Liver (tissue), 9 donors: ENCODE data around the gene SETBP1. TPM values are rescaled to one million over a fixed set of nuclear protein-coding genes. Genes with fewer than 3 reads are reported as not detected.

Experiments used
- DNase-seq: peaks from one replicate; pipeline ENCODE4 v3.0.0-alpha.2; 2017; ENCODE audit warnings: low spot score
- H3K27ac ChIP-seq, 2 donors: one replicate each; pipeline ENCODE4 v1.7.0; 2013; ENCODE audit warnings: inconsistent platforms in 2 of 2, low read length in 2 of 2, control low read depth in 1 of 2, low read depth in 1 of 2, mild to moderate bottlenecking in 1 of 2
- H3K27me3 ChIP-seq, 4 donors: one replicate each; pipeline versions ENCODE4 v1.6.1 to v1.7.0; 2013; ENCODE audit warnings: low read length in 3 of 4, inconsistent platforms in 1 of 4, mild to moderate bottlenecking in 1 of 4, moderate library complexity in 1 of 4; ENCODE audit not compliant: control insufficient read depth in 4 of 4, insufficient read depth in 4 of 4
- H3K36me3 ChIP-seq, 4 donors: one replicate each; pipeline versions ENCODE4 v1.6.1 to v1.7.0; 2013; ENCODE audit warnings: low read length in 3 of 4, mild to moderate bottlenecking in 3 of 4, low read depth in 1 of 4, moderate library complexity in 1 of 4; ENCODE audit not compliant: control insufficient read depth in 4 of 4, insufficient read depth in 3 of 4
- H3K4me1 ChIP-seq, 4 donors: one replicate each; pipeline versions ENCODE4 v1.6.1 to v1.7.0; 2013; ENCODE audit warnings: low read length in 3 of 4, mild to moderate bottlenecking in 3 of 4, moderate library complexity in 1 of 4; ENCODE audit not compliant: control insufficient read depth in 4 of 4, insufficient read depth in 4 of 4
- H3K4me3 ChIP-seq, 3 donors: one replicate each; pipeline versions ENCODE4 v1.6.1 to v1.7.0; 2013; ENCODE audit warnings: low read length in 3 of 3, control low read depth in 1 of 3, low read depth in 1 of 3, mild to moderate bottlenecking in 1 of 3
- H3K9ac ChIP-seq, 2 donors: one replicate each; pipeline ENCODE4 v1.7.0; 2013; ENCODE audit warnings: low read length in 2 of 2, mild to moderate bottlenecking in 2 of 2, moderate library complexity in 2 of 2, control low read depth in 1 of 2, low read depth in 1 of 2
- H3K9me3 ChIP-seq, 4 donors: one replicate each; pipeline versions ENCODE4 v1.6.1 to v1.7.0; 2013; ENCODE audit warnings: low read length in 3 of 4; ENCODE audit not compliant: control insufficient read depth in 4 of 4
- EGR1 ChIP-seq, 2 donors: IDR thresholded peaks; 2 replicates each; pipeline ENCODE4 v1.6.1; 2016 to 2018; ENCODE audit warnings: antibody characterized with exemption in 2 of 2, low read depth in 2 of 2
- FOXA1 ChIP-seq: IDR thresholded peaks from 2 replicates; pipeline ENCODE4 v1.6.1; 2016; ENCODE audit warnings: antibody characterized with exemption
- FOXA2 ChIP-seq: IDR thresholded peaks from 2 replicates; pipeline ENCODE4 v1.6.1; 2016; ENCODE audit warnings: antibody characterized with exemption
- GABPA ChIP-seq, 2 donors: IDR thresholded peaks in 1 of 2; conservative IDR thresholded peaks in 1 of 2; 2 replicates each; pipeline ENCODE4 v1.6.1; 2016; ENCODE audit warnings: antibody characterized with exemption in 2 of 2, mild to moderate bottlenecking in 1 of 2, moderate library complexity in 1 of 2
- HNF4A ChIP-seq, 2 donors: conservative IDR thresholded peaks; 2 replicates each; pipeline ENCODE4 v1.6.1; 2016; ENCODE audit warnings: antibody characterized with exemption in 2 of 2, mild to moderate bottlenecking in 2 of 2
- NR2F2 ChIP-seq: IDR thresholded peaks from 2 replicates; pipeline ENCODE4 v1.6.1; 2016; ENCODE audit warnings: antibody characterized with exemption
- RAD21 ChIP-seq, 2 donors: IDR thresholded peaks; 2 replicates each; pipeline ENCODE4 v1.6.1; 2016; ENCODE audit warnings: antibody characterized with exemption in 2 of 2, mild to moderate bottlenecking in 2 of 2
- RXRA ChIP-seq, 2 donors: IDR thresholded peaks; 2 replicates each; pipeline ENCODE4 v1.6.1; 2017 to 2018; ENCODE audit warnings: antibody characterized with exemption in 2 of 2, mild to moderate bottlenecking in 1 of 2
- SP1 ChIP-seq: IDR thresholded peaks from 2 replicates; pipeline ENCODE4 v1.6.1; 2018; ENCODE audit warnings: antibody characterized with exemption, mild to moderate bottlenecking
- TAF1 ChIP-seq: conservative IDR thresholded peaks from 2 replicates; pipeline ENCODE4 v1.6.1; 2016; ENCODE audit warnings: antibody characterized with exemption, mild to moderate bottlenecking
- WGBS: extraction: QIAGEN DNeasy Blood & Tissue Kit; methylation state at CpG from one replicate; pipeline ENCODE4 v1.1.7; 2013; 5-methylcytosine and 5-hydroxymethylcytosine counted together
- polyA plus RNA-seq, 2 donors: library from polyadenylated mRNA; stranded (reverse) in 1 of 2; unstranded in 1 of 2; fragments of 200-250 nt in 1 of 2; fragments of >200 nt in 1 of 2; fragmentation: Nextera tagmentation in 1 of 2; extraction: Ambion mirVana in 1 of 2; gene quantifications; one replicate each; pipeline versions ENCODE4 v1.2.1 to v1.2.3, GENCODE V29; 2013 to 2015
- total RNA-seq, 2 donors: library from RNA; depleted of rRNA; stranded (reverse); fragments of >200 nt; gene quantifications; one replicate each; pipeline ENCODE4 v1.2.3, GENCODE V29; 2014
- TF ChIP-seq, protein P1 (sequence below): IDR thresholded peaks from 2 replicates; pipeline ENCODE4 v1.6.1; 2016; ENCODE audit warnings: antibody characterized with exemption, mild to moderate bottlenecking
- TF ChIP-seq, protein P2 (sequence below): IDR thresholded peaks from 2 replicates; pipeline ENCODE4 v1.6.1; 2016; ENCODE audit warnings: antibody characterized with exemption
- TF ChIP-seq, protein P3 (sequence below): IDR thresholded peaks from 2 replicates; pipeline ENCODE4 v1.6.1; 2016; ENCODE audit warnings: antibody characterized with exemption
- TF ChIP-seq, protein P4 (sequence below): fragments of 150-350 bp; IDR thresholded peaks from 2 replicates; pipeline ENCODE4 v1.5.1; 2017; ENCODE audit warnings: improper control_type of control experiment, low read depth, low read length; ENCODE audit not compliant: missing input control
- donor health status: healthy.
- donor health status: healthy.
- donor health status: healthy.
- donor health status: healthy.
- donor health status: healthy.

The SETBP1 gene
- total and polyA plus RNA-seq, 4 donors = 2.5 to 15.8 (median 4.7) TPM

DNA sequence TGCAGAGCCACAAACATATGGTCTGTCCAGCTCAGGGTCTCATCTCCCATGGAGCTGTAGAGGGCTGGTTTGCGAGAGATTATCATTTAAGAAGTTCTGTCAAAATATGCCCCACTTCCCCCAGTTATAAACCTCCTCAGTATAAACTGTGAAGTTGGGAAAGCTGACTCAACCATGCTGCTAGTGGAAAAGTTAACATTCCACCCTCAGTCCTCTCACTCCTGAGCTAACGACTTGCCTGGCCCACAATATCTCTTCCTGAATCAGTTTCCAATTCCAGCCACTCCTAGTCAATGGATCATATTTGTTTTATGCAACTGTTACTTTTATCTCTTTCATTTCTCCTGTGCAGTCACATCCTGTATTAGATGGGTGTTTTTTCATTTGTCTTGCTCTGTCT, 326.2 kb downstream of the SETBP1 start:
- Histone ChIP-seq H3K27ac (no peak overlapping the region), H3K36me3 (peaks cover 0 to 2% (median 0%) of the 10 kb centered on the region in 4 donors), H3K27me3 (no peaks in the 10 kb centered on the region), H3K4me1 (peaks cover 2 to 13% (median 9%) of the 10 kb centered on the region in 4 donors), H3K9me3 (no peaks in the 10 kb centered on the region), H3K4me3 (no peak overlapping the region), H3K9ac (no peak overlapping the region)
- DNase-seq = no peak
- TF ChIP-seq, protein P1, sequence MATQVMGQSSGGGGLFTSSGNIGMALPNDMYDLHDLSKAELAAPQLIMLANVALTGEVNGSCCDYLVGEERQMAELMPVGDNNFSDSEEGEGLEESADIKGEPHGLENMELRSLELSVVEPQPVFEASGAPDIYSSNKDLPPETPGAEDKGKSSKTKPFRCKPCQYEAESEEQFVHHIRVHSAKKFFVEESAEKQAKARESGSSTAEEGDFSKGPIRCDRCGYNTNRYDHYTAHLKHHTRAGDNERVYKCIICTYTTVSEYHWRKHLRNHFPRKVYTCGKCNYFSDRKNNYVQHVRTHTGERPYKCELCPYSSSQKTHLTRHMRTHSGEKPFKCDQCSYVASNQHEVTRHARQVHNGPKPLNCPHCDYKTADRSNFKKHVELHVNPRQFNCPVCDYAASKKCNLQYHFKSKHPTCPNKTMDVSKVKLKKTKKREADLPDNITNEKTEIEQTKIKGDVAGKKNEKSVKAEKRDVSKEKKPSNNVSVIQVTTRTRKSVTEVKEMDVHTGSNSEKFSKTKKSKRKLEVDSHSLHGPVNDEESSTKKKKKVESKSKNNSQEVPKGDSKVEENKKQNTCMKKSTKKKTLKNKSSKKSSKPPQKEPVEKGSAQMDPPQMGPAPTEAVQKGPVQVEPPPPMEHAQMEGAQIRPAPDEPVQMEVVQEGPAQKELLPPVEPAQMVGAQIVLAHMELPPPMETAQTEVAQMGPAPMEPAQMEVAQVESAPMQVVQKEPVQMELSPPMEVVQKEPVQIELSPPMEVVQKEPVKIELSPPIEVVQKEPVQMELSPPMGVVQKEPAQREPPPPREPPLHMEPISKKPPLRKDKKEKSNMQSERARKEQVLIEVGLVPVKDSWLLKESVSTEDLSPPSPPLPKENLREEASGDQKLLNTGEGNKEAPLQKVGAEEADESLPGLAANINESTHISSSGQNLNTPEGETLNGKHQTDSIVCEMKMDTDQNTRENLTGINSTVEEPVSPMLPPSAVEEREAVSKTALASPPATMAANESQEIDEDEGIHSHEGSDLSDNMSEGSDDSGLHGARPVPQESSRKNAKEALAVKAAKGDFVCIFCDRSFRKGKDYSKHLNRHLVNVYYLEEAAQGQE = no peak
- 92% methylated on average over 2 of the region's 2 CpGs for WGBS

DNA sequence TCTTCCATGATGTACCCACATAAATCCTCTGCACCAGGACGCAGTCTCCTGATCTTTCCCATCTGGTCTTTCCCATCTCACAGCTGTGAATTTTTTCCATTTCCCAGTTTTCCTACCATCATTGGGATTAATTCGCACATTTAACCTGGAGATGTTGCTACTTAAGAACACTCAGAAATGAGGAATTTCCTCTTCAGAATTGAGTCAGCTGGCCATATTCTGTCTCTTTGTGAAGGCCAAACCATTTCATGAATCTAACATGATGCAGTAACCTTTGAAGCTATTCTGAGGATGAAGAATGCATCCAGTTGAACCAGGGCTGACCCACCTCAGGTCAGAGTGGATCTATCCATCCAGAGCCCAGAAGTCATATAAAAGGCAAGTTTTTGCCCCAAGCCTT, 326.8 kb downstream of the SETBP1 start:
- DNase-seq = no peak
- no peak overlapping the region for H3K4me3 ChIP-seq
- WGBS = 96% methylated on average over 2 of the region's 2 CpGs
- no peak overlapping the region for H3K27ac ChIP-seq
- peaks cover 0 to 2% (median 0%) of the 10 kb centered on the region in 4 donors for H3K36me3 ChIP-seq
- no peaks in the 10 kb centered on the region for H3K27me3 ChIP-seq
- TF ChIP-seq SP1 = no peak
- no peak for TF ChIP-seq NR2F2
- TF ChIP-seq, protein P2, sequence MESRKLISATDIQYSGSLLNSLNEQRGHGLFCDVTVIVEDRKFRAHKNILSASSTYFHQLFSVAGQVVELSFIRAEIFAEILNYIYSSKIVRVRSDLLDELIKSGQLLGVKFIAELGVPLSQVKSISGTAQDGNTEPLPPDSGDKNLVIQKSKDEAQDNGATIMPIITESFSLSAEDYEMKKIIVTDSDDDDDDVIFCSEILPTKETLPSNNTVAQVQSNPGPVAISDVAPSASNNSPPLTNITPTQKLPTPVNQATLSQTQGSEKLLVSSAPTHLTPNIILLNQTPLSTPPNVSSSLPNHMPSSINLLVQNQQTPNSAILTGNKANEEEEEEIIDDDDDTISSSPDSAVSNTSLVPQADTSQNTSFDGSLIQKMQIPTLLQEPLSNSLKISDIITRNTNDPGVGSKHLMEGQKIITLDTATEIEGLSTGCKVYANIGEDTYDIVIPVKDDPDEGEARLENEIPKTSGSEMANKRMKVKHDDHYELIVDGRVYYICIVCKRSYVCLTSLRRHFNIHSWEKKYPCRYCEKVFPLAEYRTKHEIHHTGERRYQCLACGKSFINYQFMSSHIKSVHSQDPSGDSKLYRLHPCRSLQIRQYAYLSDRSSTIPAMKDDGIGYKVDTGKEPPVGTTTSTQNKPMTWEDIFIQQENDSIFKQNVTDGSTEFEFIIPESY = no peak
- TF ChIP-seq TAF1 = no peak
- TF ChIP-seq HNF4A (conservative IDR thresholded peaks at IDR 0.05) = no peak
- no peak for TF ChIP-seq RAD21 (IDR thresholded peaks at IDR 0.05)
- no peak for TF ChIP-seq FOXA2
- TF ChIP-seq, protein P3, sequence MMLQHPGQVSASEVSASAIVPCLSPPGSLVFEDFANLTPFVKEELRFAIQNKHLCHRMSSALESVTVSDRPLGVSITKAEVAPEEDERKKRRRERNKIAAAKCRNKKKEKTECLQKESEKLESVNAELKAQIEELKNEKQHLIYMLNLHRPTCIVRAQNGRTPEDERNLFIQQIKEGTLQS = no peak
- no peaks in the 10 kb centered on the region for H3K9me3 ChIP-seq
- H3K9ac ChIP-seq = no peak overlapping the region
- peaks cover 2 to 13% (median 9%) of the 10 kb centered on the region in 4 donors for H3K4me1 ChIP-seq

DNA sequence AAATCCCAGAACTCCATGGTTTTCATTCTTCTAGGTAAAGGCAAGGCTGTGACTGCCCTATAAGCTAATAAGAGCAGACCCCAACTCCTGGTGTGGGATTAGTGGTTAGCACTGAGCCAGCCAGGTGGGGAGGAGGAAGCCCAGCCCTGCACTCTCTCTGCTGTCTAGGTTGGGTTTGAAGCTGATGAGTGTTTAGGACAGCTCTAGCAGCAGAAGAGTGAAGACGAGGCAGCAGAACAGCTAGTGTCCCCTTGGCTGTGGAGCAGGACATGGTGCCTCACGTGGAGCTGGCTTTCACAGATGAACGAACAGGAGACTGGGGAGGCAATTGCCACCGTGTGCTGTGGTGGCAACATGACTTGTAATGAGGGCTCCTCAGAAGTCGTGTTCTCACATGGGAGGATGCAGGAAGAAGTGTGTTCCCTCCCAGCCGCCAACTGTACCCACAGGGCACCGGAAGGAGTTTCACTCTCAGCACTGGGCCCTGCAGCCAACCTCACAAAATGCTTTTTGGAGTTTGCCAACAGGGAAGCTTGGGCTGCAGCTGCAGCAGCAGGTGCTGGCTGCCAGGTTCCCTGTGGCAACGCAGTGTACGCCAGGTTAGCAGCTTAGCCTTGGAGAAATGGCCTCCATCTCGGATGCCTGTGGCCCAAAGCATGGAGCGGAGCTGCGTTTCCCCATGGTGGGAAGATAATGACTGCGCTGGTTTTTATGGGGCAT, 328.2 kb downstream of the SETBP1 start:
- H3K27me3 ChIP-seq = no peaks in the 10 kb centered on the region
- H3K9me3 ChIP-seq = no peaks in the 10 kb centered on the region
- no peak overlapping the region for H3K27ac ChIP-seq
- H3K9ac ChIP-seq = no peak overlapping the region
- 93% methylated on average over 13 of the region's 13 CpGs for WGBS
- no peak for DNase-seq
- H3K4me3 ChIP-seq = no peak overlapping the region
- peaks cover 2 to 13% (median 9%) of the 10 kb centered on the region in 4 donors for H3K4me1 ChIP-seq
- no peaks in the 10 kb centered on the region for H3K36me3 ChIP-seq
- no peak for TF ChIP-seq EGR1 (IDR thresholded peaks at IDR 0.05; ENCODE audit: low read depth in 2 of 2)
- TF ChIP-seq, protein P3 = no peak
- TF ChIP-seq, protein P1 = no peak
- TF ChIP-seq GABPA (IDR thresholded peaks at IDR 0.05 in 1 of 2, conservative IDR thresholded peaks at IDR 0.05 in 1 of 2) = no peak
- TF ChIP-seq FOXA1 = no peak
- TF ChIP-seq, protein P4, sequence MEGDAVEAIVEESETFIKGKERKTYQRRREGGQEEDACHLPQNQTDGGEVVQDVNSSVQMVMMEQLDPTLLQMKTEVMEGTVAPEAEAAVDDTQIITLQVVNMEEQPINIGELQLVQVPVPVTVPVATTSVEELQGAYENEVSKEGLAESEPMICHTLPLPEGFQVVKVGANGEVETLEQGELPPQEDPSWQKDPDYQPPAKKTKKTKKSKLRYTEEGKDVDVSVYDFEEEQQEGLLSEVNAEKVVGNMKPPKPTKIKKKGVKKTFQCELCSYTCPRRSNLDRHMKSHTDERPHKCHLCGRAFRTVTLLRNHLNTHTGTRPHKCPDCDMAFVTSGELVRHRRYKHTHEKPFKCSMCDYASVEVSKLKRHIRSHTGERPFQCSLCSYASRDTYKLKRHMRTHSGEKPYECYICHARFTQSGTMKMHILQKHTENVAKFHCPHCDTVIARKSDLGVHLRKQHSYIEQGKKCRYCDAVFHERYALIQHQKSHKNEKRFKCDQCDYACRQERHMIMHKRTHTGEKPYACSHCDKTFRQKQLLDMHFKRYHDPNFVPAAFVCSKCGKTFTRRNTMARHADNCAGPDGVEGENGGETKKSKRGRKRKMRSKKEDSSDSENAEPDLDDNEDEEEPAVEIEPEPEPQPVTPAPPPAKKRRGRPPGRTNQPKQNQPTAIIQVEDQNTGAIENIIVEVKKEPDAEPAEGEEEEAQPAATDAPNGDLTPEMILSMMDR = no peak
- TF ChIP-seq RAD21 (IDR thresholded peaks at IDR 0.05) = no peak
- TF ChIP-seq SP1 = no peak
- no peak for TF ChIP-seq NR2F2
- TF ChIP-seq RXRA (IDR thresholded peaks at IDR 0.05) = no peak
